Measurements from ENCODE around the gene CD226. TPM values are rescaled to one million over a fixed set of nuclear protein-coding genes. Genes with fewer than 3 reads are reported as not detected.

The CD226 gene
- total and polyA plus RNA-seq, 10 of the 15 experiments (the other 5 are each of a cell fraction or from before 2014, with no cell fraction given) = 12.9 to 68.8 (median 47.3) TPM

GRCh38 chr18:69916412-69916811 is 31.3 kb downstream of the CD226 start (continued):
- TF ChIP-seq NFYA (IDR thresholded peaks at IDR 0.05; ENCODE audit: borderline replicate concordance, low read depth, low read length) (no peak), ZNF207 (IDR thresholded peaks at IDR 0.05; ENCODE audit: borderline replicate concordance) (no peak), TCF7 (IDR thresholded peaks at IDR 0.05; ENCODE audit: borderline replicate concordance) (no peak)

- H3K79me2 ChIP-seq (ENCODE audit: control insufficient read depth, insufficient read depth, low read length) = peaks cover 6% of the 10 kb centered on the region
- no peak overlapping the region for H3K4me2 ChIP-seq (ENCODE audit: control insufficient read depth, insufficient read depth)
- no peaks in the 10 kb centered on the region for H3K4me1 ChIP-seq (ENCODE audit: control insufficient read depth, insufficient read depth, low read length)
- BruUV-seq (replicated peaks) = no TSS peak
- H3K27me3 ChIP-seq (replicated peaks in 1 of 2; ENCODE audit: control insufficient read depth in 2 of 2, insufficient read depth in 2 of 2, low read length in 1 of 2) = no peaks in the 10 kb centered on the region
- no peak overlapping the region for H3K9ac ChIP-seq (ENCODE audit: control insufficient read depth, insufficient read depth, low read length)
- ChIA-PET POLR2A (no interaction called here), RAD21 (ENCODE audit: unreplicated experiment) (no interaction called here), CTCF (interaction anchor here (1.1 kb wide), 1 partner anchor 143 kb away, joined by 3 read pairs; no protein-coding TSS in a partner anchor), SMC1A (ENCODE audit: uncharacterized antibody, unreplicated experiment) (interaction anchor here (0.9 to 2.7 kb wide), 3 partner anchors 10 to 25 kb away, joined by 3 to 14 read pairs (median 4); no protein-coding TSS in a partner anchor)
- H3K27ac ChIP-seq (ENCODE audit: control insufficient read depth, insufficient read depth) = no peak overlapping the region
- no peaks in the 10 kb centered on the region for H4K20me1 ChIP-seq (ENCODE audit: control insufficient read depth, insufficient read depth)
- FAIRE-seq (no peak), DNase-seq (ENCODE audit: low read depth, low spot score) (no peak), ATAC-seq (no peak)
- no peak for TF ChIP-seq RUNX3 (IDR thresholded peaks at IDR 0.05; ENCODE audit: low read length)
- TF ChIP-seq CBX5 (IDR thresholded peaks at IDR 0.05; ENCODE audit: low read depth) = no peak
- TF ChIP-seq IRF4 (IDR thresholded peaks at IDR 0.05; ENCODE audit: low read depth, low read length) = no peak
- H3K4me3 ChIP-seq = no peak overlapping the region
- H2AFZ ChIP-seq (ENCODE audit: control insufficient read depth, low read depth, low read length) = no peak overlapping the region
- in situ Hi-C loops (cut with MboI) (no loop called here), intact Hi-C loops (cut with micrococcal nuclease; ENCODE audit: unreplicated experiment) (no loop called here)
- peaks cover 2 to 11% of the 10 kb centered on the region in 2 experiments for H3K36me3 ChIP-seq (ENCODE audit: control insufficient read depth in 2 of 2, insufficient read depth in 2 of 2, low read length in 1 of 2)
- no peaks in the 10 kb centered on the region for H3K9me3 ChIP-seq (replicated peaks; ENCODE audit: control insufficient read depth, insufficient read depth, low read length)
These were observed 38.8 kb downstream of the CD226 start for GRCh38 chr18:69908838-69909237.

- RAD21 ChIA-PET (ENCODE audit: unreplicated experiment) = no interaction called here
- no peak for ATAC-seq
- H3K4me1 ChIP-seq (ENCODE audit: control insufficient read depth, insufficient read depth, low read length) = no peaks in the 10 kb centered on the region
- WGBS (ENCODE audit: insufficient coverage, insufficient replicate concordance, low lambda C conversion rate, missing lambda C conversion rate) = 93% methylated on average over 7 of the region's 7 CpGs
- intact Hi-C loops (cut with micrococcal nuclease; ENCODE audit: unreplicated experiment) (no loop called here), in situ Hi-C loops (cut with MboI) (no loop called here)
- no peak overlapping the region for H3K9ac ChIP-seq (ENCODE audit: control insufficient read depth, insufficient read depth, low read length)
- no peak overlapping the region for H3K27ac ChIP-seq (ENCODE audit: control insufficient read depth, insufficient read depth)
- no peak for FAIRE-seq
- SMC1A ChIA-PET (ENCODE audit: uncharacterized antibody, unreplicated experiment) = no interaction called here
- no peaks in the 10 kb centered on the region for H4K20me1 ChIP-seq (ENCODE audit: control insufficient read depth, insufficient read depth)
- H3K36me3 ChIP-seq (ENCODE audit: control insufficient read depth in 2 of 2, insufficient read depth in 2 of 2, low read length in 1 of 2) = peaks cover 2 to 11% of the 10 kb centered on the region in 2 experiments
- TF ChIP-seq POLR2AphosphoS5 (IDR thresholded peaks at IDR 0.05; ENCODE audit: low read length) = 0 out of 2 replicates have a peak, but pooled peaks have one; percentile 28
- no peak for TF ChIP-seq ZNF207 (IDR thresholded peaks at IDR 0.05; ENCODE audit: borderline replicate concordance)
- TF ChIP-seq POLR2A (IDR thresholded peaks at IDR 0.05; ENCODE audit: low read depth, low read length) = peak; percentile 55; the same call in 1 of the 2 replicates
- no peak for TF ChIP-seq ATF3 (IDR thresholded peaks at IDR 0.05; ENCODE audit: borderline replicate concordance, extremely low read depth, low read depth, low read length)
- POLR2A ChIA-PET = no interaction called here
- CTCF ChIA-PET = no interaction called here
- H3K79me2 ChIP-seq (ENCODE audit: control insufficient read depth, insufficient read depth, low read length) = peaks cover 4% of the 10 kb centered on the region
- H3K9me3 ChIP-seq (replicated peaks; ENCODE audit: control insufficient read depth, insufficient read depth, low read length) = no peaks in the 10 kb centered on the region
- no peaks in the 10 kb centered on the region for H3K27me3 ChIP-seq (replicated peaks in 1 of 2; ENCODE audit: control insufficient read depth in 2 of 2, insufficient read depth in 2 of 2, low read length in 1 of 2)
- H2AFZ ChIP-seq (ENCODE audit: control insufficient read depth, low read depth, low read length) = no peak overlapping the region
- no peak for DNase-seq (ENCODE audit: low read depth, low spot score)
- no peak overlapping the region for H3K4me2 ChIP-seq (ENCODE audit: control insufficient read depth, insufficient read depth)
- no TSS peak for BruUV-seq (replicated peaks)
- H3K4me3 ChIP-seq = no peak overlapping the region
These were observed 40.9 kb downstream of the CD226 start for GRCh38 chr18:69906765-69907164.
